HFFc6 (cell line): ENCODE results near the gene SLC18A2. TPM values are rescaled to one million over a fixed set of nuclear protein-coding genes. Genes with fewer than 3 reads are reported as not detected.

Experiments used
- DNase-seq: peaks from one replicate; pipeline ENCODE4 v3.0.0-alpha.2; 2018
- H3K27ac Mint-ChIP-seq: 2 replicates; pipeline ENCODE4 v1.8.0; 2020; ENCODE audit warnings: mild to moderate bottlenecking, mixed read lengths
- H3K27me3 Mint-ChIP-seq: 2 replicates; pipeline ENCODE4 v1.8.0; 2021; ENCODE audit warnings: mild to moderate bottlenecking, moderate library complexity, mixed read lengths; ENCODE audit not compliant: insufficient read depth
- H3K36me3 Mint-ChIP-seq: 2 replicates; pipeline ENCODE4 v1.8.0; 2021; ENCODE audit warnings: low read depth, mixed read lengths
- H3K4me1 Mint-ChIP-seq: 2 replicates; pipeline ENCODE4 v1.8.0; 2020; ENCODE audit warnings: low read depth, mixed read lengths
- H3K4me3 Mint-ChIP-seq: 2 replicates; pipeline ENCODE4 v1.8.0; 2020; ENCODE audit warnings: mild to moderate bottlenecking, moderate library complexity, mixed read lengths
- H3K9me3 Mint-ChIP-seq: 2 replicates; pipeline ENCODE4 v1.8.0; 2020; ENCODE audit warnings: mild to moderate bottlenecking, mixed read lengths
- CTCF ChIP-seq: fragments of 200-600 bp; sonication (generic); IDR thresholded peaks from 2 replicates; pipeline ENCODE4 v1.5.0; 2021; ENCODE audit warnings: antibody characterized with exemption, mild to moderate bottlenecking
- total RNA-seq, 6 experiments: library from RNA; stranded (reverse); fragmentation: NEBNext Ultra II Directional; extraction: Animal tissue kit (Norgen Biotek cat#: 25700); gene quantifications; 2 replicates in 1 of 6; 3 replicates in 5 of 6; pipeline ENCODE4 v1.2.3, GENCODE V29; 2021

SLC18A2 gene
- total RNA-seq, 6 experiments from 2014 or later = not detected

GRCh38 chr10:117248750-117249465 lies 8.0 kb downstream of the SLC18A2 start:
- Mint-ChIP-seq H3K27ac (no peak overlapping the region), H3K4me1 (peaks cover 9% of the 10 kb centered on the region), H3K27me3 (peaks cover 42% of the 10 kb centered on the region), H3K4me3 (no peak overlapping the region), H3K36me3 (no peaks in the 10 kb centered on the region), H3K9me3 (no peaks in the 10 kb centered on the region)
- TF ChIP-seq CTCF = no peak
- no peak for DNase-seq

GRCh38 chr10:117249493-117250093 lies 8.7 kb downstream of the SLC18A2 start:
- Mint-ChIP-seq H3K27ac (no peak overlapping the region), H3K4me1 (peaks cover 9% of the 10 kb centered on the region), H3K9me3 (no peaks in the 10 kb centered on the region), H3K36me3 (no peaks in the 10 kb centered on the region), H3K4me3 (no peak overlapping the region), H3K27me3 (peaks cover 39% of the 10 kb centered on the region)
- TF ChIP-seq CTCF = no peak
- no peak for DNase-seq

- H3K36me3 Mint-ChIP-seq = no peaks in the 10 kb centered on the region
- no peaks in the 10 kb centered on the region for H3K9me3 Mint-ChIP-seq
- H3K4me3 Mint-ChIP-seq = no peak overlapping the region
- no peak for DNase-seq
- peaks cover 9% of the 10 kb centered on the region for H3K4me1 Mint-ChIP-seq
- no peak overlapping the region for H3K27ac Mint-ChIP-seq
- TF ChIP-seq CTCF = no peak
- peaks cover 33% of the 10 kb centered on the region for H3K27me3 Mint-ChIP-seq
These were observed 9.5 kb downstream of the SLC18A2 start for GRCh38 chr10:117250411-117250810.

- TF ChIP-seq CTCF = no peak
- Mint-ChIP-seq H3K27me3 (peaks cover 28% of the 10 kb centered on the region), H3K4me1 (no peaks in the 10 kb centered on the region), H3K9me3 (no peaks in the 10 kb centered on the region), H3K4me3 (no peak overlapping the region), H3K36me3 (no peaks in the 10 kb centered on the region), H3K27ac (no peak overlapping the region)
- no peak for DNase-seq
These were observed 13.0 kb downstream of the SLC18A2 start for GRCh38 chr10:117253908-117254307.

- no peak overlapping the region for H3K4me3 Mint-ChIP-seq
- no peak overlapping the region for H3K27ac Mint-ChIP-seq
- no peaks in the 10 kb centered on the region for H3K4me1 Mint-ChIP-seq
- DNase-seq = no peak
- H3K9me3 Mint-ChIP-seq = no peaks in the 10 kb centered on the region
- H3K27me3 Mint-ChIP-seq = peaks cover 25% of the 10 kb centered on the region
- TF ChIP-seq CTCF = no peak
- no peaks in the 10 kb centered on the region for H3K36me3 Mint-ChIP-seq
These were observed 13.4 kb downstream of the SLC18A2 start for GRCh38 chr10:117254338-117254737.
